ENCODE results near the gene DDO.

DNA sequence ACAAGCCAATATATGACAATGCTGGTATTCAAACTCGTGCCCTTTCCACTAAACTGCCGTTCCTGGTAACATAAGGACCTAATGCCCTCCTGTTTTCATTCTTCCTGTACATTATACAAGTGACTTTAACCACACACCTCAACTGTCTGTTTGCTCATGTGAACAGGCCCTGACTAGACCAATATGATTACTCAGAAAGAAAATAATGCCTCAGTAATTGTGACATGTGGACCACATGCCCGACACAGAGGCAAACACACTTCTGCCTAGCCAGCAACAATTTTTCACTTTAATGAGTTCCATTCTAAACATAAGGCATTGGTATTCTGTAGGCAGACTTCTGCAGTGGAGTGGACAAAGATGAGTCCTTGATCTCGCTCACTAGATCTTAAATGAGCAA is 31.0 kb upstream of the DDO start:
- TF ChIP-seq ESRRG (CRISPR knock-in tag; IDR thresholded peaks at IDR 0.05) (no peak), ARNTL (CRISPR knock-in tag; IDR thresholded peaks at IDR 0.05; ENCODE audit: borderline replicate concordance, low read depth) (no peak), GLIS3 (CRISPR knock-in tag; IDR thresholded peaks at IDR 0.05) (no peak), ZFP30 (CRISPR knock-in tag; IDR thresholded peaks at IDR 0.05) (no peak), ISL1 (CRISPR knock-in tag; IDR thresholded peaks at IDR 0.05) (no peak), BACH2 (CRISPR knock-in tag; IDR thresholded peaks at IDR 0.05; ENCODE audit: borderline replicate concordance) (no peak), RARB (CRISPR knock-in tag; IDR thresholded peaks at IDR 0.05) (no peak), ZFP3 (CRISPR knock-in tag; IDR thresholded peaks at IDR 0.05) (no peak), ZNF70 (CRISPR knock-in tag; IDR thresholded peaks at IDR 0.05) (no peak), ZNF8 (CRISPR knock-in tag; IDR thresholded peaks at IDR 0.05) (no peak), ZNF565 (CRISPR knock-in tag; conservative IDR thresholded peaks at IDR 0.05; ENCODE audit: low read depth) (no peak)
- TF ChIP-seq, protein P1, sequence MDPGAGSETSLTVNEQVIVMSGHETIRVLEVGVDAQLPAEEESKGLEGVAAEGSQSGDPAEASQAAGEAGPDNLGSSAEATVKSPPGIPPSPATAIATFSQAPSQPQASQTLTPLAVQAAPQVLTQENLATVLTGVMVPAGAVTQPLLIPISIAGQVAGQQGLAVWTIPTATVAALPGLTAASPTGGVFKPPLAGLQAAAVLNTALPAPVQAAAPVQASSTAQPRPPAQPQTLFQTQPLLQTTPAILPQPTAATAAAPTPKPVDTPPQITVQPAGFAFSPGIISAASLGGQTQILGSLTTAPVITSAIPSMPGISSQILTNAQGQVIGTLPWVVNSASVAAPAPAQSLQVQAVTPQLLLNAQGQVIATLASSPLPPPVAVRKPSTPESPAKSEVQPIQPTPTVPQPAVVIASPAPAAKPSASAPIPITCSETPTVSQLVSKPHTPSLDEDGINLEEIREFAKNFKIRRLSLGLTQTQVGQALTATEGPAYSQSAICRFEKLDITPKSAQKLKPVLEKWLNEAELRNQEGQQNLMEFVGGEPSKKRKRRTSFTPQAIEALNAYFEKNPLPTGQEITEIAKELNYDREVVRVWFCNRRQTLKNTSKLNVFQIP (CRISPR knock-in tag; IDR thresholded peaks at IDR 0.05; ENCODE audit: borderline replicate concordance, low read depth) = no peak
- TF ChIP-seq, protein P2, sequence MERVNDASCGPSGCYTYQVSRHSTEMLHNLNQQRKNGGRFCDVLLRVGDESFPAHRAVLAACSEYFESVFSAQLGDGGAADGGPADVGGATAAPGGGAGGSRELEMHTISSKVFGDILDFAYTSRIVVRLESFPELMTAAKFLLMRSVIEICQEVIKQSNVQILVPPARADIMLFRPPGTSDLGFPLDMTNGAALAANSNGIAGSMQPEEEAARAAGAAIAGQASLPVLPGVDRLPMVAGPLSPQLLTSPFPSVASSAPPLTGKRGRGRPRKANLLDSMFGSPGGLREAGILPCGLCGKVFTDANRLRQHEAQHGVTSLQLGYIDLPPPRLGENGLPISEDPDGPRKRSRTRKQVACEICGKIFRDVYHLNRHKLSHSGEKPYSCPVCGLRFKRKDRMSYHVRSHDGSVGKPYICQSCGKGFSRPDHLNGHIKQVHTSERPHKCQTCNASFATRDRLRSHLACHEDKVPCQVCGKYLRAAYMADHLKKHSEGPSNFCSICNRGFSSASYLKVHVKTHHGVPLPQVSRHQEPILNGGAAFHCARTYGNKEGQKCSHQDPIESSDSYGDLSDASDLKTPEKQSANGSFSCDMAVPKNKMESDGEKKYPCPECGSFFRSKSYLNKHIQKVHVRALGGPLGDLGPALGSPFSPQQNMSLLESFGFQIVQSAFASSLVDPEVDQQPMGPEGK (CRISPR knock-in tag; IDR thresholded peaks at IDR 0.05; ENCODE audit: borderline replicate concordance) = no peak
- TF ChIP-seq, protein P3, sequence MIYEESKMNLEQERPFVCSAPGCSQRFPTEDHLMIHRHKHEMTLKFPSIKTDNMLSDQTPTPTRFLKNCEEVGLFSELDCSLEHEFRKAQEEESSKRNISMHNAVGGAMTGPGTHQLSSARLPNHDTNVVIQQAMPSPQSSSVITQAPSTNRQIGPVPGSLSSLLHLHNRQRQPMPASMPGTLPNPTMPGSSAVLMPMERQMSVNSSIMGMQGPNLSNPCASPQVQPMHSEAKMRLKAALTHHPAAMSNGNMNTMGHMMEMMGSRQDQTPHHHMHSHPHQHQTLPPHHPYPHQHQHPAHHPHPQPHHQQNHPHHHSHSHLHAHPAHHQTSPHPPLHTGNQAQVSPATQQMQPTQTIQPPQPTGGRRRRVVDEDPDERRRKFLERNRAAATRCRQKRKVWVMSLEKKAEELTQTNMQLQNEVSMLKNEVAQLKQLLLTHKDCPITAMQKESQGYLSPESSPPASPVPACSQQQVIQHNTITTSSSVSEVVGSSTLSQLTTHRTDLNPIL (CRISPR knock-in tag; IDR thresholded peaks at IDR 0.05; ENCODE audit: low read depth) = no peak

Measured in SK-N-SH treated with all-trans-retinoic acid at 6 μM for 48 hours (cell line).